Loucy (cell line): Measurements from ENCODE around the gene SLF2.

Source experiments
- CTCF ChIP-seq: fragments of 200-600 bp; sonication (generic); conservative IDR thresholded peaks from 2 replicates; pipeline ENCODE4 v1.5.1; 2014; ENCODE audit warnings: mild to moderate bottlenecking, antibody characterized with exemption, low read length
- EZH2phosphoT487 ChIP-seq: fragments of 200-600 bp; IDR thresholded peaks from 2 replicates; pipeline ENCODE4 v1.6.1; 2018; ENCODE audit warnings: antibody characterized with exemption, mild to moderate bottlenecking, moderate library complexity, borderline replicate concordance

- TF ChIP-seq CTCF = no peak
- no peak for TF ChIP-seq EZH2phosphoT487
These were observed 51.1 kb downstream of the SLF2 start for GRCh38 chr10:100963826-100964225.
